ENCODE results near the gene ADO.

DNA sequence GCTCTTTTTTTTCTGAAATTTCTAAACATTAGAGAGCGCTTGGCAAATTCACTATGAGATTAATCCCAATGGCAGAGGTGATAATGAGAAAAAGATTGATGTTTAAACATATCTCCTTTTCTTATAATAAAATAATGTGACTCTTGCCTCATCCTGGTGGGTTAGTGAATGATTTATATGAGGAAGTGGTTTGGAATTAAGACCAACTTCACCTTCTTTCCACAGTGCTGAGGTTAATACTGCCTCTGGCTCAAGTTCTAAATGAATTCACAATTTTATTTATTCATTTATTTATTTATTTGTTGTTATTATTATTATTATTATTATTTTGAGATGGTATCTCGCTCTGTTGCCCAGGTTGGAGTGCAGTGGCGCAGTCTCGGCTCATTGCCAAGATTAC is 40.5 kb upstream of the ADO start:
- TF ChIP-seq, protein P1, sequence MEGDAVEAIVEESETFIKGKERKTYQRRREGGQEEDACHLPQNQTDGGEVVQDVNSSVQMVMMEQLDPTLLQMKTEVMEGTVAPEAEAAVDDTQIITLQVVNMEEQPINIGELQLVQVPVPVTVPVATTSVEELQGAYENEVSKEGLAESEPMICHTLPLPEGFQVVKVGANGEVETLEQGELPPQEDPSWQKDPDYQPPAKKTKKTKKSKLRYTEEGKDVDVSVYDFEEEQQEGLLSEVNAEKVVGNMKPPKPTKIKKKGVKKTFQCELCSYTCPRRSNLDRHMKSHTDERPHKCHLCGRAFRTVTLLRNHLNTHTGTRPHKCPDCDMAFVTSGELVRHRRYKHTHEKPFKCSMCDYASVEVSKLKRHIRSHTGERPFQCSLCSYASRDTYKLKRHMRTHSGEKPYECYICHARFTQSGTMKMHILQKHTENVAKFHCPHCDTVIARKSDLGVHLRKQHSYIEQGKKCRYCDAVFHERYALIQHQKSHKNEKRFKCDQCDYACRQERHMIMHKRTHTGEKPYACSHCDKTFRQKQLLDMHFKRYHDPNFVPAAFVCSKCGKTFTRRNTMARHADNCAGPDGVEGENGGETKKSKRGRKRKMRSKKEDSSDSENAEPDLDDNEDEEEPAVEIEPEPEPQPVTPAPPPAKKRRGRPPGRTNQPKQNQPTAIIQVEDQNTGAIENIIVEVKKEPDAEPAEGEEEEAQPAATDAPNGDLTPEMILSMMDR (IDR thresholded peaks at IDR 0.05; ENCODE audit: extremely low read depth in 1 of 2, insufficient read depth in 1 of 2, low read depth in 1 of 2, low read length in 2 of 2): no peak
- TF ChIP-seq POLR2A (IDR thresholded peaks at IDR 0.05; ENCODE audit: low read depth, low read length): no peak
- TF ChIP-seq EZH2 (IDR thresholded peaks at IDR 0.05; ENCODE audit: borderline replicate concordance, low read depth, low read length, severe bottlenecking): no peak
- TF ChIP-seq, protein P2, sequence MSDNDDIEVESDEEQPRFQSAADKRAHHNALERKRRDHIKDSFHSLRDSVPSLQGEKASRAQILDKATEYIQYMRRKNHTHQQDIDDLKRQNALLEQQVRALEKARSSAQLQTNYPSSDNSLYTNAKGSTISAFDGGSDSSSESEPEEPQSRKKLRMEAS (IDR thresholded peaks at IDR 0.05; ENCODE audit: insufficient read depth, insufficient read length): no peak
- TF ChIP-seq MYC (IDR thresholded peaks at IDR 0.05; ENCODE audit: low read depth, low read length): no peak
